ENCODE measurements around the gene RPL5.
"Not testable (repeated sequence)": the region's sequence is repeated elsewhere in the genome, so short reads cannot be mapped to it uniquely, and the experiment has no call there.

Gene RPL5

DNA sequence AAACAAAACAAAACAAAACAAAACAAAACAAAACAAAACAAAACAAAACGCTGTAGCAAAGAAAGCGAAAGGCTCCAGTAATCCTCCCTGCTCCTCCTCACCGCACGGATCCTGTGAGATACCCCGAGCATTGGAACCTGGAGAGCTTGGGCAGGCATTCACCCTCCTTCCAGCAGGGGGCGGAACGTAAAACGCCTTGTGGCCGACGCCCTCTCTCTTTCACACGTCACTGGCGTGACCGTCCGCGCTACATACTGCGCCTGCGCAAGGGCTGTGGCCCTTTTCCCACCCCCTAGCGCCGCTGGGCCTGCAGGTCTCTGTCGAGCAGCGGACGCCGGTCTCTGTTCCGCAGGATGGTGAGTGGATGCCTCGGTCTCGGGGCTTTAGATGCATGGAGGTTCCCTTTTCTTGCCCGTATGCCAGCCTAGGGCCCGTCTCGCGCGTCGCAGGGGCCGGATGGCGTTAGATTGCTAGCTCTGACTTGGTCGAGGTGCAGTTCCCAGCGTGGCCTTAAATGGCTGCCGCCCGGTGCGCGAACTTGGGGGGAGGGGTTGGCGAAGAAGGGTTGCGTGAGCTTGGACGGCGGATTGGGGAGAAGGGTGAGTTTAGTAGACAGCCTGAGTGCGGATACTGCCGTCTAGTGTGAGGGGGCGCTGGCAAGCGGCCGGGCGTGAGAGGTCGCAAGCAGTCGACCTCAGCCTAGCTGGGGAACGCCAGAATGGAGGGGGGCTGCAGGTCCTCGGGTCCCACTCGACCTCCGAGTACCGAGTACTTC, at the start of gene RPL5:
TSS of gene RPL5 (plus strand) at position 279 of the 775 bp plus-strand sequence. CDS start at position 354, 75 bp downstream.
- peak; percentile 96 for DNase-seq (ENCODE audit: low read depth)

DNA sequence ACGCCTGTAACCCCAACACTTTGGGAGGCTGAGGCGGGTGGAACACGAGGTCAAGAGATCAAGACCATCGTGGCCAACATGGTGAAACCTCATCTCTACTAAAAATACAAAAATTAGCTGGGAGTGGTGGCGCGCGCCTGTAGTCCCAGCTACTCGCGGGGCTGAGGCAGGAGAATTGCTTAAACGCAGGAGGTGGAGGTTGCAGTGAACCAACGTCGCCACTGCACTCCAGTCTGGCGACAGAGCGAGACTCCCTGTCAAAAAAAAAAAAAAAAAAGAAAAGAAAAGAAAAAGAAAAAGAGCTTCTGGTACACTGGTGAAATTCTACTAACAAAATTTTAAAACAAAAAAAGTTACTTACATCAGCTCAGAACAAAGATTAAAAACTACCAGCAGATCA, 48.3 kb upstream of the RPL5 start:
- DNase-seq (ENCODE audit: low read depth), result not testable (repeated sequence)

GRCh38 chr1:92784021-92784638, 47.7 kb upstream of the RPL5 start:
- DNase-seq (ENCODE audit: low read depth), result no peak

DNA sequence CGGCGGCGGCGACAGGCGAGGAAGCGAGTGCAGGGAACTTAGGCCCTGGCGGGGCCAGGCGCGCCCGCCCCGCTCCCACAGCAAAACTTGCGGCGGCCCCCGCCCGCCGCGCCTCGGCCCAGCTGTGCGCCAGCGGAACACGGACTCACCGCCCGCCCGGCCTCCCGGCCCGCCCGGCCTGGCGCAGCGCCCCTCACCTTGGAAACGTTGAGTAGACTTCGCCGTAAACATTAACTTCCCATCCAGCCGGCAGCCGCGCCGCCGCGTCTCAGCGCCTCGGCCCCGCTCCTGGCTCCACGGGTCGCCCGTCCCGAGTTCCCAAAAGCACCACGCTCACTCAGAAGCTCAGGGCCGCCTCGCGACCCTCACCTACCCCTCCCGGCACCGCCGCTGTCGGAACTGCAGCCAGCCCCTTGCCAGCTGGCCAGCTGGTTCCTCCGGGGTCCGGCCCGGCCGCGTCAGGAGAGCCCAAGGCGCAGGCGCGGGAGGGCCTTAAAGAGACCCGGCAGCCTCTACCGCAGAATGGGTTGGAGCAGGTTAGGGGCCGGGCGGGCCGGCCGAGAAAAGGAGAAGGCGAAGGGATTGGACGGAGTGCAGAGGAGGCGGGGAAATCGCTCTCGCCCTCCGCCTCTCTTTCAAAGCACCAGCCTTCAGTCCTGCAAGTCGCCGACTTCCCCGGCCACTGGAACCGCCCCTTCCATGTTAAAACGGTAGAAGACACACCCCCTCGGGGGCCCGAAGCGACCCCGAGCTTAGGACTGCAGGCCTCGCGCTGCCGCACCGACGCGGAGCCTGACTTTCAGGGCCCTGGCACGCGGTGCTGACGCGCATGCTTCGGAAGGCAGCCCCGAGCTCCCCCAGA, 47.0 kb upstream of the RPL5 start, which contains the start of gene EVI5:
TSS of gene EVI5 (minus strand) at position 470 of the 862 bp plus-strand sequence. CDS start 48,562 bp downstream, outside the sequence.
- DNase-seq (ENCODE audit: low read depth), result peak; percentile 58

DNA sequence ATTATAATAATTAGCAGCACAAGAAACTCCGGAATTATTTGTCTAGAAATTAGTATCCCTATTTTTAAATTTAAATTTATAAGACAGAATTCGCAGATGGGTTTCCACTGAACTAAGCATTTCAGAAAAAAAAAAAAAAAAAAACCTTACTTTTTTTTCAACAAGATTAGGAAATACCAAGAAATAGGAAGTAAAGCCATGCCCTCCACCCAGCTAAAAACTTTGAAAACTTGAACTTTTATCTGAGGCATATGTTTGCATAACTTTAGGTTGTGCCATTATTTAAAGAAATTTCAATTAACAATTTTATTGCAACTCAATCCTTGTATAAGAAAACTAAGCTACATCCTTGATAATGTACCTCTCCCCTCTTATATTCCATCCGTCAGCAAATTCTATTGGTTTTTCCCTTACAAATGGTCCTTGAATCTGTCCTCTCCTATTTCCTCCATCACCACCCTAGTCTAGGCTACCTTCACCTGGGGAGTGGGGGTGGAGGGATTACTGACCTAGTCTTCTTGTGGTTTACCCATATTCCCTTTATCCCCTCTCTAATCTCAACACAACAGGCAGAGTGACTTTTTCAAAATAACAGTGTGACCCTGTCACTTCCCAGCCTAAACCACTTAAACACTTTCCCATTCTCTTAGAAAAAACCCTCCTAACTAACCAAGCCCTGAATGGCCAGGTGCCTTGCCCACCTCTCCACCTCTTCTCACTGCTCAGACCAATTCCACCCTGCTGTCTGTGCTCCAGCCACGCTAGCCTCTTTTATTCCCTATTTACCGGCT, 45.5 kb upstream of the RPL5 start:
- DNase-seq (ENCODE audit: low read depth), result no peak

GRCh38 chr1:92790081-92790480, 41.8 kb upstream of the RPL5 start:
- DNase-seq (ENCODE audit: low read depth), result no peak

DNA sequence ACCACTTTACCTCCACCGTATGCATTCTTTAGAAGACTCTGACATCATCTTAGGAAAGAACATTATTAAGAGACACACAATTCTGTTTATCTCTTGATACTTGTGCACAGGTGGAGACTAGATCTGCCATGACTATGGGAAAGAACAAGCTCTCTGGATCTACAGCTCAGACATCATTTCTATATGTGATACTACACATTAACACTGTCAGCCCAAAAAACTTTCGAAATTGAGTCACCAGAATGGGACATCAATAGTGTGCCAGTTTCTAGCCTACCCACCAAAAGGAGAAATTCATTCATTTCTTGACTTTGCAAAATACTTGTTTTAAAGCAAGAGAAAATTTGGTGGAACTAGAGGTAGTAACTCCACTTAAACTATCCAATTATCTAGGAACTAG, 41.0 kb upstream of the RPL5 start:
- DNase-seq (ENCODE audit: low read depth), result no peak

- DNase-seq (ENCODE audit: low read depth), result no peak
These were observed 40.3 kb upstream of the RPL5 start for GRCh38 chr1:92791487-92792066.

DNA sequence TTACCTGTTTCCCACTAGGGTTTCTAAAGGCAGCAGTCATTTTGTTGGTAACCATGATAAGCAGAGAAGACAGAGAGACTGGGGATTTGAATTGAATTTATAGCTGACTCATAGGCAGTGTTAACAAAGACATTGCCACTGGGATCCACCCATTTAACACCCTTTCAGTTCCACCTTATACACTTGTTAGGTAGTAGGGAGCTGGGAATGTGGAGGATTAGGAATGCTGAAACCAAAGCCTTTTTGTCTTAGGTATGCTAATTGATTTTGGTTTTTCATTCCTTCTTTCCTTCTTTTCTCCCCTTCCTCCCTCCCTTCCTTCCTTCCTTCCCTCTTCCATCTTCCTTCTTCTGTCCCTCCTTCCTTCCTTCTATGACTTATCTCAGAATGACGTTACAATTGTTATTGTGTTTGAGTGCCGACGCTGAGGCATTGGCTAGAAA, 39.5 kb upstream of the RPL5 start:
- DNase-seq (ENCODE audit: low read depth), result no peak

- no peak for DNase-seq (ENCODE audit: low read depth)
These were observed 36.7 kb upstream of the RPL5 start for GRCh38 chr1:92795166-92795565.

- no peak for DNase-seq (ENCODE audit: low read depth)
These were observed 34.5 kb upstream of the RPL5 start for GRCh38 chr1:92797297-92797696.

GRCh38 chr1:92797961-92798360, 33.9 kb upstream of the RPL5 start:
- no peak for DNase-seq (ENCODE audit: low read depth)

GRCh38 chr1:92803140-92803887, 28.5 kb upstream of the RPL5 start:
- no peak for DNase-seq (ENCODE audit: low read depth)

- no peak for DNase-seq (ENCODE audit: low read depth)
These were observed 27.1 kb upstream of the RPL5 start for GRCh38 chr1:92804721-92805201.

DNA sequence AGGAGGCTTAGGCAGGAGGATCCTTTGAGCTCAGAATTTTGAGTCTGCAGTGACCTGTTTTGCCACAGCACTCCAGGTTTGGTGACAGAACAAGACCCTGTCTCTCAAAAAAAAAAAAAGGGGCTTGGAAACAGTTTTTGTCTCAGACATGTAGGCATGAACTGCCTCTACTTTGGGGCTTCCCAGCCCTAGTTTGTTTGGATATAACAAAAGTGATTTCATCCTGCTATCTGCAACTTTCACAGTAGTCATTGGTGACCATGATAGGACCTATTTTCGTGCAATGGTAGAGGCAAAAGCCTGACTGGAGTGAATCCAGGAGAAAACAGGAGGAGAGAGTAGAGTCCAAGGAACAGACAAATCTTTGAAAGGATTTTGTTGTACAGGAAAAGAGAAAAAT, 26.6 kb upstream of the RPL5 start:
- no peak for DNase-seq (ENCODE audit: low read depth)

DNA sequence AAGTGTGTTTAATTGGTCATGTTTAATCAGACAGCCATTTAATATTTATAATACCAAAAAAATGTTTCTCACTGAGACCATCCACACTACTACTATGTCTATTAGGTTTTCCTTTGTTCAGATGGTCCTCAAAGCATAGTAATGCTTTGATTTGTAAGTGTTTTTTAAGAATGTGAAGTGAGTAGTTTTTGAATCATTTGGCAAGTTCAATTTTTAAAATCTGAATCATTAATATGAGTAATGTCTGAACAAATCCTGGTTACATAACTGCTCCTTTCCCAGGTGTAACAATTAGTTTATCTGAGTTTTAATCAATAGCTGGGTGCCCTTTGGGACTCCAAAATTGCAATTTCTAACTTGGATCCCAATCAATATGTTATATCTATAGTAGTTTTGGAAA, 23.5 kb upstream of the RPL5 start:
- no peak for DNase-seq (ENCODE audit: low read depth)

- no peak for DNase-seq (ENCODE audit: low read depth)
These were observed 15.1 kb upstream of the RPL5 start for GRCh38 chr1:92816732-92817131.

DNA sequence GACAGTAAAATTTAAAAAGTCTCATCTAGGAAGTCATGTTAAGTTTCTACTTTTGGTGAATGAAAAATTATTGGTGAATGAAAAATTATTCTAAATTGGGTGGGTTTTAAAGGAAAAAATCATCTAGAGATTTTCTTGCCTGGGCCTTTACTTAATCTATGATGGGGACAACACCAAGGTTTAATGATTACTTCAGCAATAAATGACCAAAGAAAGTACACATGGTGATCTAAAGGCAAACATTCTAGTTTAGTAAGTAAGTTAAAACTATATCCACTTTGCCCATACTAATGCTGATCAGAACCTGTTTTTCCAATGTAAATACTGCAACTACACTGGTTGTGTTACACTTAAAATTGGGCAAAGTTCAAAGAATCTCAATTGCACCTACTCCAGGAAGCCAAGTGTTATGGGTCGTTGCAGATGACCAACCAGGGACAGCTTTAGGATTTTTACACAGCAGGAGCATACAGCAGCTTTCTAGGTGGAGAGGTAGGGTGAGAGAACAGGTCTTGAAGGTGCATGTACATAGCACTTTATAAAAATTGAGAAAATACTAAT, 14.6 kb upstream of the RPL5 start:
- DNase-seq (ENCODE audit: low read depth), result no peak

GRCh38 chr1:92817986-92818764, 13.7 kb upstream of the RPL5 start:
- no peak for DNase-seq (ENCODE audit: low read depth)

Measured in stimulated activated CD8-positive, alpha-beta memory T cell treated with anti-CD3 and anti-CD28 coated beads, Interleukin-4, amount 100 ng/mL, for 24 hours (primary cell).